NOMO-1 (cell line): Measurements from ENCODE around the gene MFAP1.
"Not testable (repeated sequence)": the region's sequence is repeated elsewhere in the genome, so short reads cannot be mapped to it uniquely, and the experiment has no call there.

Experiments used
- DNase-seq, 2 experiments: peaks; one replicate each; lab custom pipeline; 2025; ENCODE audit not compliant: unreplicated experiment in 2 of 2; lab: John Stamatoyannopoulos, UW

Gene MFAP1

DNA sequence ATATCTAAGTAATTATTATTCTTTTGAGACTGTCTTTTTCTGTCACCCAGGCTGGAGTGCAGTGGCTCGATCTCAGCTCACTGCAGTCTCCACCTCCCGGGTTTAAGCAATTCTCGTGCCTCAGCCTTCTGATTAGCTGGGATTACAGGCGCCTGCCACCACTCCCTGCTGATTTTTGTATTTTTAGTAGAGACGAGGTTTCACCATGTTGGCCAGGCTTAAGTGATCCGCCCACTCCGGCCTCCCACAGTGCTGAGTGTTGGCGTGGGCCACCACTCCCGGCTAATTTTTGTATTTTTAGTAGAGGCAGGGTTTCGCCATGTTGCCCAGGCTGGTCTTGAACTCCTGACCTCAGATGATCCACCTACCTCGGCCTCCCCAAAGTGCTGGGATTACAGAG is 815 bp upstream of the MFAP1 start:
- not testable (repeated sequence) for DNase-seq

DNA sequence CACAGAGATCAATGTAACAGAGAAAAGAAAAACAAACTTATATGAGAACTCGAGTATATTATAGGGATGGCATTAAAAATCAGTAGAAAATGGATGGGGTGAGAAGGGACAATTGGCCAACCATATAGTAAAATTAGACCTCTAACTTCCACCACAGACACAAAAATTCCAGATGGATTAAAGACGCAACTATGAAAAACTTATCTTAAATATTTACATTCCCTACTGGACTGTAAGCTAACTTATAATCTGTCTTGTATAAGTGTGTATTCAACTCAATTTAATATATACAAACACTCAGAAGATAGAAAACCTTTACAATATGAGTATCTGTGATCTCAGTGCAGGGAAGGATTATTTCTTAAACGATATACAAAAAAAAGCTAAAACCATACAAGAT is 3.0 kb downstream of the MFAP1 start:
- no peak for DNase-seq

DNA sequence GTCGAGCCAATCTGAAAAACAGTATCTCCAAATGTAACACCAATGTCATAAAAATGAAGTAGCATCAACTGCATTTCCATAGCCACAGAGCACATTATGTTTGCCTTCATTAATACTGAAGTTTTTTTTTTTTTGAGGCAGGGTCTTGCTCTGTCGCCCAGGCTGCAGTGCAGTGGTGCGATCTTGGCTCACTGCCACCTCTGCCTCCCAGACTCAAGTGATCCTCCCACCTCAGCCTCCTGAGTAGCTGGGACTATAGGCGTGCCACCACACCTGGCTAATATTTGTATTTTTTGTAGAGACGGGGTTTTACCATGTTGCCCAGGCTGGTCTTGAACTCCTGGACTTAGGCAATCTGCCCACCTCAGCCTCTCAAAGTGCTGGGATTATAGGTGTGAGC is 9.4 kb downstream of the MFAP1 start:
- DNase-seq = not testable (repeated sequence)

DNA sequence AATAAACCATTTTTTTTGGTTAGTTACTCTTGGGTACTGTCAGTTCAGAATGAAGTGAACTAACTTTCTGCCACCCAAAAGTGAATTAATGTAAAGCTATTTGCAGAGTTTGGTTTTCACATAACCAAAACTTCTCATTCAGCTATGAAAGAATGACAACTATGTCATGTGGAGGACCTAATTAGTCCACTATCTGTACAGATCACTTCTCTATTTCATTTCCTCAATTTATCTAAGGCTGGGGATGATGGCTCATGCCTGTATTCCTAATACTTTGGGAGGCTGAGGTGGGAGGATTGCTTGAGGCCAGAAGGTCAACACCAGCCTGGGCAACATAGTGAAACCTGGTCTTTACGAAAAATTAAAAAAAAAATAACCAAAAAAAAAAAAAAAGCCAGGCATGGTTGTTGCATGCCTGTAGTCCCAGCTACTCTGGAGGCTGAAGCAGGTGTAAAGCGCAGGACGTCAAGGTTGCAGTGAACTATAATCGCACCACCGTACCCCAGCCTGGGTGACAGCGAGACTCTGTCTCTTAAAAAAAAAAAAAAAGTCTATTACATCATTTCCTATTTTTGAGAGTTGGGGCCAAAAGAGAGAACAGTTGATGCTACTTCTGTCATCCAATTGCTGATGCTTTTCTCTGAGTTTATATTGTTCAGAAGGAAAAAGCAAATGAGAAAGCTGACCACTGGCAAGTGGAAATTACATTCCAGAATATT is 15.4 kb downstream of the MFAP1 start:
- DNase-seq = peak; percentile 24 to 82

DNA sequence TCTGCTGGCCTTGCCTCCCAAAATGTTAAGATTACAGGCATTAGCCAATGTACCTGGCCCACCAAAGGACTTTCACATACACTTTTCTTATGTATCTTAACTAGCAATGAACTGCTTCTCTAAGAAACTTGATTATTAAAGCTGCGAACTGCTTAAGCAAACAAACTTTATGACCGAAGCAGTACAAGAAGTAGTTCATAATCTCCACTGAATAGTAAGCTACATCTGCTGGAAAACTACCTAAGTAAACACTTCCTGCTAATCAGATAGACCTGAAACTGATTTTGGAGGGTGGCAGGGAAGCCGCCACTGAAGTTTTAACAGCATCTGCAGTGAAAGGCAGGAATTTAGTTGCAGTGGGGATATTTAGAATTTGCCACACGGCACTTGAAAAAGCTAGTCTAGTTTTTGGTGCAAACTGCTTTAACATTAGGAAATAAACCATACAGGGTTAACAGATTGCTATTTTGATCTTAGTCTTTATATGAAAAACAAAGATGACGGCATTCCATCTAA is 16.0 kb downstream of the MFAP1 start:
- DNase-seq = no peak

DNA sequence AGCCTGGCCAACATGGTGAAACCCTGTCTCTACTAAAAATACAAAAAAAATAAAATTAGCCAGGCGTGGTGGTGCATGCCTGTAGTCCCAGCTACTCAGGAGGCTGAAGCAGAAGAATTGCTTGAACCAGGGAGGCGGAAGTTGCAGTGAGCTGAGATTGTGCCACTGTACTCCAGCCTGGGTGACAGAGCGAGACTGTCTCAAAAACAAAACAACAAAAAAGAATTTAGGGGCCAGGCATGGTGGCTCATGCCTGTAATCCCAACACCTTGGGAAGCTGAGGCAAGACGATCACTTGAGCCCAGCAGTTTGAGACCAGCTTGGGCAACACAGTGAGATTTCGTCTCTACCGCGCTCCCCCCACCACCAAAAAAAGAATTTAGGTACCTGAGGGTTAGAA is 21.8 kb downstream of the MFAP1 start:
- not testable (repeated sequence) for DNase-seq

DNA sequence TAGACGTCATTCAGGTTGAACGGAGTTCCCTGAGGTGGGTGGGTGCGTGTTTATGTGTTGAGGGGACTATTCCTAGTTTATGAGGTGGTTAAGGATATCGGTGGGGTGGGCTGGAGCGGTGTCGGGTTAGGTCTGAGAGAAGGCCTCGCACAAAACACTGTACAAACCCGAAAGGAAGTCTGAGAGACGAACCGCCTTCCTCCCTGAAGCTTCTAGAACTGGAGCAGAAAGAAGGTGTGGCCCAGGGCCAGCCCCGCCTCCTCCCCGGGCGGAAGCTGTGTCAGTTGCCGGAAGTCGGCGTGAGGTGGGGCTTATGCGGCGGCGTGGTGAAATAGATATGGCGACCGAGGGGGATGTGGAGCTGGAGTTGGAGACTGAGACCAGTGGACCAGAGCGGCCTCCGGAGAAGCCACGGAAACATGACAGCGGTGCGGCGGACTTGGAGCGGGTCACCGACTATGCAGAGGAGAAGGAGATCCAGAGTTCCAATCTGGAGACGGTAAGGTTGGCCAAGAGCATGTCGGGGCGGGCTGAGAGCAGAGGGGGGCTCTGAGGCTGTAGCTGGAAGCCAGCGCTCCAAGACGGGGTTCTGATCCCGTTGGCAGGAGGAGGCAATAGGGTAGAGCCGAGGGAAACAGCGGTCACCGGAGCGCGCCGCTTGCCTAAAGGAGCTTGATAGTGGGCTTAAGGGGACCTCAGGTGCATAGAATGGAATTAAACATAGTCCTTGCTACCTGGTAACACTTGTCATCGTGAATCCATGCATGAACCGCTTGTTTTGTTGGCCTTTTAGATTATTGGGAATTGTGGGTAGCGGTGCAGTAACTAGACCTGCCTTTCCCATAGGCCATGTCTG is 24.0 kb downstream of the MFAP1 start, which contains the start of gene HYPK:
Gene HYPK, plus strand, starts transcription at position 314 of the 856 bp plus-strand sequence. Its CDS starts 24 bp downstream, at position 338.
- peak; percentile 81 to 95 for DNase-seq

DNA sequence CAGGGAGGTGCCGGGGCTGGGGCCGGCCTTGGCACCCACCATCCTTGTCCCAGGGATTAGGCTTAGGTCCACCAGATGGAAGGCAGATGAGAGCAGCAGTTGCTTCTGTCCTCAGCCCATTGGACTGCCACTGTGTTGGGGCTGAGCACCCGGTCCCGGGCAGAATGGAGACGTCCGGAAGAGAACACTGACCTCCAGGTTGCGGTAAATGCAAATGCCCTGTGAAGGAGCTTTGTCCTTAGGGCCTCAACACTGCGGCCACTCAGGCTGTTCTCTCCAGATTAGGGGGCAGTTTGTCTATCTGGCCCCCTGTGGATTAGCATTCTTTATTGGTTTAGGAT is 24.6 kb downstream of the MFAP1 start, which contains the start of gene SERINC4:
Gene SERINC4, minus strand, starts transcription at position 276 of the 341 bp plus-strand sequence. Its CDS starts 234 bp downstream, at position 42.
- no peak for DNase-seq

DNA sequence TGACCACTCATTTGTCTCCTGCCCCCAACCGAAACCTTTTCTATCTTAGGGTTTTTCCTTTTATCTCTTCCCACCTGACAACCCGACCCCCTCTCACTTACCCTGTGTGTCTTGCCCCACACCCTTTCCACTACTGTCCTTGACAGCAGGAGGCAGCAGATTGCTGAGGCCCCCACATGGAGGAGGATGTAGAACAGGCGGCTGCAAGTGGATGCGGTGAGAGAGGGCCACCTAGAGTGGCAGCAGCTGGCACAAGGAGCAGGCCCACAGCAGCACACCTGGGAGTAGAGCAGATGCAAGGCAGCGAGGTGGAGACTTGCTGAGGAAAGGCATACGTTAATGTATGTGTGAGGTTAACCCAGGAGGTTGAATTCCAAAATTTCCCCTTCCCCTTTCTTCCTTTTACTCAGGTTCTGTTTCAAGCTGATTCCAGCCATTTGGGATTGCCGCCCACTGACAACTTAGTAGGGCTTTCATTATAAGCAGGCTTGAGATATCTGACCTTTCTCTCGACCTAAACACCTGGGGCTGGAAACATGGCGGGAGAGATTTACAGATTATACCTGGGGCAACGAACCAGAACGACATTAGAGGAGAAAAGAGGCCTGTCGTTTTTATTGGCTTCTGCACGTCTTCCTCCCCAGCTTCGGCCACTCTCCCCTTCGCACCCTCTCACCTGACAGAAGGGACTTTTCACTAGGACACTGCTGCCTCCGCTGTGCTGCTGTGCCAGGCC is 25.1 kb downstream of the MFAP1 start:
- no peak for DNase-seq

DNA sequence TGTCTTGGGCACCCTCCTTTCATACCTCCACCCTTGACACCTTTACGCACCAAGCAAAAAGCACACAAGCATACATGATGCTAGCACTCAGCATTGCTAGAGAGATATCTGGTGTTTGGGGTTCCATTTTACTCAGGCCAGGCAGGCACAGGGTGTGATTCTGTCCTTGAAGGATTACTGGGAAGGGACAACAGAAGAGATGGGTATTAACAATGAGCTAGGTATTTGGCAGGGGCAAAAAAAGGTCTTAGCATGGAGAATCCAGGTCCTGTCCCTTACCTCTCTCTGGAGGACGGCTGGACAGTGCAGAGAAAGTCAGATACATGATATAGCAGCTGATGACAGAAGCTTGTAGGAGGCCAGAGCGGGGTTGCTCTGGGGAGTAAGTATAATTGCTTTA is 27.9 kb downstream of the MFAP1 start:
- DNase-seq = no peak

DNA sequence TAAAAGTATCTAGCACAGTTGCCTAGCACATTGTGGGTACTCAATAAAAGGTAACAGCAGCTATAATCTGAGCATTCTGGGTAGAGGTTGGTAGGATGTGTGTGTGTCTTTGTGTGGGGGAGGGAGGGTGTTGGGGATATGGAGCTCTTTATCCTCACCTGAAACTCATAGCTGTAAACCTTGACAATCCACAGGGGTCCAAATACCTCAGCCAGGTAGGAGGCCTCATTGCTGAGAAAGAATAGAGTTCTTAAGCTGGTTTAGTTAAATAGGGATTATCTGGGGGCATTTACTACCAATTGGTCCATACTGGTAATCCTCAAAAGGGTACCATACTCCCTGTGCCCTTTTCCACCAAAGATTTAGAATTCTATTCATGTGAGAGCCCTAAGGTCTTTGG is 28.5 kb downstream of the MFAP1 start:
- no peak for DNase-seq

DNA sequence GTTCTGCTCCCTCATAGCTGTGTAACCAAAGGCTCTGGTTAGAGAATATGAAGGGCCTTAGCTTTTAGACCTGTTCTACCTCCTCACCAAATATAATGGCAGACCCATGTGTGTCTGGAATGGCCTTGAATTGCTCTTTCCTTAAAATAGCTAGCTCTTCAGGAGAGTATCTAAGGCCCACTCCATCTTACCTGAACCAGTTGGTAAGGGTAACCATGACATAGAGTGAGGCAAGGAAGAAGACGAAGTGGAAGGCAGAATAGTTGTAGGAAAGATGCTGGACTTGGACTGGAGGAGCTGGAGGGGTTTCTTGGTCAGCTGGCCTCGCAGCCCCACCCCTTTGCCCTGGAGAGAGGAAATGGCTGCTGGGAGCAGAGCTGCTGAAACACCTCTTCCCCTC is 29.3 kb downstream of the MFAP1 start:
- DNase-seq = no peak

DNA sequence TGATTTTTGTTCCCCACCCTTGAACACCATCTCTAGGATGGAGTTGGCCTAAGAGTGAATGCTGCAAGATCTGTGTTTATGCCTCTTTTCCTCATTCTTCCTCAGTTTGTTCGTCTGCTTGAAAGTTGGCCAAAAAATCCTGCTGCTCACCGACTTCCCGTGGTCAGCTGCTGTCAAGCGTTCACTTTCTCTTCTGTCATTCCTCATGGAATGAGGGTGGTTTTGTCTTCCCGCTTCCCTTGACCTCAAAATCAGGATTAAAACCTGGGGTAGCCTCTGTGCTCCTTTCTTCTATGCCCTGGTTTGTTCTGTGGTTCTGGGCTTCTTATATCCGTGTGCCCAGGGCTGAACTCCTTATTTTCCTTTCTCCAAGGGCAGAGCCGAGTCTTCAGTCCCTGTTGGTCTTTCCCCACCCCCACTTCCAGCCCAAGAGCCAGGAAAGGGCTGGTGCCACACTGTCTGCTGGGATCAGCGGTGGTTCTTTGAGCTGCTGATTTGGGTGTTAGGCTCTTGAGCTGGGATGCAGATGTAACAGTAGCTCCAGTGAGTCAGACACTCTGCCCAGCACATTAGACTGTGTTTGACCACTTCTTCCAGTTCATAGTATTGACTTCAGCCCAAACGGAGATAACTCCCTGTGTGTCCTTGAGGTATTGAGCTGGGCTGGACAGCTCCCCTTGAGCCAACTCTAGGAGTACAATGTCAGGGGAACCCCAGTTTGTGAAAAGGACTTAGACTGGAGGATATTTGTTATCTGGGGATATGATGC is 30.0 kb downstream of the MFAP1 start:
- no peak for DNase-seq

DNA sequence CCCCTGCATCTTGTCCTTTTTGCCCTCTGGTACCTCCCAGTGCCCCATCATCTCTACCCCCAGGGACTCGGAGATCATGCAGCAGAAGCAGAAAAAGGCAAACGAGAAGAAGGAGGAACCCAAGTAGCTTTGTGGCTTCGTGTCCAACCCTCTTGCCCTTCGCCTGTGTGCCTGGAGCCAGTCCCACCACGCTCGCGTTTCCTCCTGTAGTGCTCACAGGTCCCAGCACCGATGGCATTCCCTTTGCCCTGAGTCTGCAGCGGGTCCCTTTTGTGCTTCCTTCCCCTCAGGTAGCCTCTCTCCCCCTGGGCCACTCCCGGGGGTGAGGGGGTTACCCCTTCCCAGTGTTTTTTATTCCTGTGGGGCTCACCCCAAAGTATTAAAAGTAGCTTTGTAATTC is 30.8 kb downstream of the MFAP1 start:
- no peak for DNase-seq

DNA sequence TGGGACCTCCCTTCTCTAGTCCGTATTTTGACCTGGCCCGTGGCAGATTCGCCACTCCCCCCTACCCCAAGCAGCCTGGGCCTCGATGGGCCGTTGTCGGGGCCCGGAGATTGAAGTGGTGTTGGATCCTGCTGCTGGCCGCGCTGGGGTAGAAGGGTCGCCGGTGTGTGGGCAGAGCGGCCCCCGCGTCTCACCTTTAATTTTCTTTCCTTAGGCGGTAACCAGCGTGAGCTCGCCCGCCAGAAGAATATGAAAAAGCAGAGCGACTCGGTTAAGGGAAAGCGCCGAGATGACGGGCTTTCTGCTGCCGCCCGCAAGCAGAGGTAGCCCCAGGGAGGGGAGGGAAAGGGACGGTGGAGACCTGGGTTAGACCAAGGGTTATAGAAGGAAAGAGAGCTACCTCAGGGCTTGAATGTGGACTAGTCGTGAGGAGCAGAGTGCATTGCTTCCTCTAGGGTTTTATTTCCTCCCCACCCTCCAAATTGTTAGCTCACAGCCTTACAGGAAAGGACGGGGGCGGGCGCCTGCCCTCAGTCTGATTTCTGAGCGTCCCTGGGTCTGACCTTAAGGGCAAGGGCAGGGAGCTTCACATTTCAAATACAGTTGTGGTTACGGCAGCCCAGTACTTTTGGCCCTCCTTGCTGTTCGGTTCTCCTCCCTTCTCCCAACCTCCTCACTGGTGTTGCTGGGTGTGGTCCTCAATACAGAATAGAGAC is 31.6 kb downstream of the MFAP1 start:
- DNase-seq = peak; percentile 18 to 36

DNA sequence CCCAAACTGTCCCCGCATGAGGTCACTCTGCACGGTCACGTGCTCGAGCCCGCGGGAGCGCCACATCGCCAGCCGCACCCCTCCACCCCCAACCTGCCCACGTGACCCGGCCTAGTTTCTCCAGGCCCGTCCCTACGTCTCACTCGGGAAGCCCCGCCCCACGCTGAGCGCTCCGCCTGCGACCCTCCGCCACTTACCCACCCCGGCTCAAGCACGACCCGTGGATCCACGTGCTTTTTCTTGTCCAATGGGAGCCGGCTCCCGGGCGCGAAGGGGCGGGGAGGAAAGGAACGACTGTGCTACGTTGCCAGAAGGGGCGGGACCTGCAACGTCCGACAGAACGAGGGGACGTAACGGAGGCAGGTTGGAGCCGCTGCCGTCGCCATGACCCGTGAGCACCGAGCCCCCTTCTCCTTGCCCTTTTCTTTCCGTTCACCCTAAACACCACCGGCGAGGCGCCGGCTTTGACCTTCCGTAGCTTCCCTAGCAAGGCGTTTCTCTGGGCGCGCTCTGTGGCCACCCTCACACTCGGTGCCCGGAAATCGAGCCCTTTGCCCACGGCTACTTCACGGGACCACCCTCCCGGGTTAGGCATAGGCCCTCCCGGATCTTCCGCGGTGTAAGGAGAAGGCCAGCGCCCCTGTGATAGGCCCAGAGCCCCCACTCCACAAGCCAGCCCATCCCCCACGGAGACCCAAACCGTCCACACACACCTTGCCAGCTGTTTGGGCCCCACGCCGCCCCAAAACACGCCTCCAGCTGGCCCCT is 32.3 kb downstream of the MFAP1 start, which contains the start of gene SERF2:
Gene SERF2, plus strand, starts transcription at position 328 of the 768 bp plus-strand sequence. Its CDS starts 57 bp downstream, at position 385.
- peak; percentile 98 to 99 for DNase-seq

DNA sequence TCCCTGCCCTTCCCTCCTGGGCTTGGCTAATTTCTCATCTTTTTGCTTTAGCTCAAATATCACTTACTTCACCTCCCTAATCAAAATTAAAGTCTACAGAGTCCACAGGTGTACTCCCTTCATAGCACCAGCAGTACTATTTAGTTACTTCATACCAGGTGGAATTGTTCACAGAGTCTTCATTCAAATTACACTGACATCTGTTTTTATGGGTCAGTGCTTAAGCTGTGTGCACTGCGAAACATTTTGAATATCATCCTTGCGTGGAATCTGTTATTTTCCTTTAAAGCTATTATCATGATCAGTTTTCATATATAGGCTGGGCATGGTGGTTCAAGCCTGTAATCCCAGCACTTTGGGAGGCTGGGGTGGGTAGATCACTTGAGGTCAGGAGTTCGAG is 35.1 kb downstream of the MFAP1 start:
- DNase-seq = no peak

DNA sequence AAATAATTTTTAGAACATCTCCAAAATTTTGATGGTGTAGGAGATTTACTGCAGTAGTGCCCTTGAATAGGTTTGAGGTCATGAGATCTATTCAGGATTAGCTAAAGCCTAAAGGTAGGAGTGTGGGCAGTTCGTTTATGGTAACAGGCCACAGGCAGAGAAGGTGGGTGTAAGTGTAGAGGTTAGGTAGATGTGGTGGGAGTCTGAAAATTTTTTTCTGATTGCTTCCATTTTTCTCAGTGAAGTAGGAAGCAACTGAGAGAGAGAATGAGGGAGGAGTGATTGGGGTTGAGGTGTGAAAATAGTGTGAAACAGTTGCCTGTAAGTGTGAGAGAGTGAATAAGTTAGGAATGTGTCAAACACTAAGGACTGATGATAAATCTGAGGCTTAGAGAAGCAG is 45.5 kb downstream of the MFAP1 start:
- no peak for DNase-seq
